HTR-8/SVneo (cell line): ENCODE results near the gene MAP1B.
A peak's percentile ranks its signal among the peaks of the same experiment; 100 is the strongest.

Experiments used
- DNase-seq: peaks from one replicate; pipeline ENCODE4 v3.0.0; 2011; ENCODE audit warnings: low spot score, mixed read lengths; ENCODE audit not compliant: insufficient read length
- FAIRE-seq: peaks from 2 replicates; lab custom pipeline; 2011; peaks lifted over from hg19 to GRCh38; lab: Jason Lieb, UNC

Gene MAP1B

DNA sequence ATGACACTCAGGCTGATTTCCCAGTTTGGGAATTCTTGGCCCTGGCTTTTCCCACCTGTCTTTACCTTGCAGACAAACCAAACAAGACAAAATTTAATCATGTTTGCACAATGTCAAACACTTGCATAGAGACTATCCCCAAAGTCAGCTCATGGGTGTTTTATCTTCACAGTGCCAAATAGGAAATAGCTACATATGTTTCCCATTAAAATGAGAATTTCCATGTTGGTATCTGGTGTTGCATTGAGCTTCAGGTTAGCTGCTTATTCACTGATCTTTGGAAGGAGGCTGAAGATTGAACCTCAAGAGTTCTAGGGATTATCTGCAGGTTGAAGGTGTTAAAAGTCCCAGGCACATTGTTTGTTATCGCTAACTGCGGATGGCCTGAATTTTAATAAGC, 19.5 kb downstream of the MAP1B start:
- DNase-seq (no peak), FAIRE-seq (no peak)

GRCh38 chr5:72129725-72130124, 22.4 kb downstream of the MAP1B start:
- DNase-seq, result no peak
- no peak for FAIRE-seq

GRCh38 chr5:72130351-72130761, 23.1 kb downstream of the MAP1B start:
- DNase-seq (no peak), FAIRE-seq (no peak)

DNA sequence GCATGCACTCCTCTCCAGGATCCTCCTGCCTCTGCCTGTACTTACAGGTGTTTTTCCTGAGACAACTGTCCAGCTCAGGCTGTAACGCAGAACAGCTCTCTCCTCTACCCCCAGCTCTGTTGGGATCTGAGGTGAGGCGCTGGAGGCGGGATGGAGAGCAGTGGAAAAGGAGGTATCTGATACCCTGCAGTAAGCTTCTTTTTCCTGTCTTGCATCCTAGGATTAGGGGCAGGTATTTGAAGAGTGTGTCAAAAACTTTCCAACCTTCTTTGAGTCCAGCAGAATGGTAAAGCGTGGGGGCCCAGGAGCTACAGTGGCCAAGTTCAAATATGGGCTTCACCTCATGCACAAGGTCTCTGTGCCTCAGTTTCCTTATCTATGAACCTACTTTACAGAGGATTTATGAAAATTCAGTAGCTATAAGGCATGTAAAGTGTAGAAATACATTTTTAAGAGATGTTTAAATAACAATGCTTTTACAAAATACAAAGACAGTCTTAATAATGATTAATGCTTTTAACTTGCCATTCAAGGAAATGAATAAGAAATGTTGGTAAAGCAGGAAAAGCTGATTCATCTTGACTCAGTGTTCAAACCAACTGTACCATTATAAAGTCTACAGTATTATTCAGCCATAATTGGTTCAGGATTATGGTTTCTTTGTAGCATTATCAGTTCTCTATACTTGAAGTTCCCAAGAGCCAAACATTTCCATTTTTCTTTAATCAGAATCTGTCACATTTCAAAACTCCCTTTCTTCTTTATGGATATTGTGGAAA, 26.1 kb downstream of the MAP1B start:
- no peak for DNase-seq
- no peak for FAIRE-seq

- DNase-seq, result no peak
- no peak for FAIRE-seq
These were observed 27.1 kb downstream of the MAP1B start for GRCh38 chr5:72134226-72134899.

- DNase-seq (no peak), FAIRE-seq (no peak)
These were observed 30.6 kb downstream of the MAP1B start for GRCh38 chr5:72137826-72138409.

- no peak for FAIRE-seq
- DNase-seq, result no peak
These were observed 31.8 kb downstream of the MAP1B start for GRCh38 chr5:72138943-72139521.

DNA sequence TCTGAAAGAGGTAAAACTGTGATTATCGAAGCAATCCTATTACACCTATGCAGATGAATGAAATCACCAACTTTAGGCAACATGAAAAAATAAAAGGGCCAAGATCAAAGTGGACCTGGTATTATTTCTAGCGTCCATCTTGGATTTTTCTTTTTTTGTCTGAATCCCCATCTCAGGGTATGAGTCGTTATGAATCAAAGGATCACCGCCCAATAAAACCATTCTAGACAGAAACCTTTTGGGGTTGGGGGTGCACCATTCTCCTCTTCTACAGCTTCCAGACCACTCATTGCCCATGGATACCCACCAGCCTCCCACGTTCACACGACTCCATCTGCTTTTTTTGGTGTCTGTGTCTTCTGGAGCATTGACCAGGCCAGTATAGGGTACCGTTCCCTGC, 33.4 kb downstream of the MAP1B start:
- DNase-seq (no peak), FAIRE-seq (no peak)

GRCh38 chr5:72141440-72142355, 34.4 kb downstream of the MAP1B start:
- DNase-seq (peak; percentile 41), FAIRE-seq (peak; percentile 60)

GRCh38 chr5:72144762-72145161, 37.5 kb downstream of the MAP1B start:
- no peak for DNase-seq
- FAIRE-seq, result no peak

DNA sequence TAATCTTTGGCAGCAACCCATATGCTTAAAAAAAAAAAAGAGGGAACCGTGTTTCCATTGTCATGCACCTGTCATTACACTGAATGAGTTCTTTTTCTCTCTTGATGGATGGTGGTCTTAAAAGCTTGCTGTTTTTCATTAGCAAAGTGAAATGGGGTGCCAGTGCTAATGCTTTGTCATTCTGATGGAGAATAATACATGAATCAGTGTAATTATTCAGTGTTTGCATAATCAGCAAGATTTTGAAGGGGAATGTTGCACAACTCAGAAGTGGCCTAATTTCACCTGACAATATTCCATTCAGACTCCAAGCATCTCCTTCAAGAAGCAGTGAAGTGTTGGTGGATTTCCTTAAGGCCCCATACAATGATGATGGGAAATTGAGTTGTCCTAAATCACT, 38.1 kb downstream of the MAP1B start:
- FAIRE-seq, result no peak
- DNase-seq, result no peak

- no peak for FAIRE-seq
These were observed 38.8 kb downstream of the MAP1B start for GRCh38 chr5:72146056-72146455.

DNA sequence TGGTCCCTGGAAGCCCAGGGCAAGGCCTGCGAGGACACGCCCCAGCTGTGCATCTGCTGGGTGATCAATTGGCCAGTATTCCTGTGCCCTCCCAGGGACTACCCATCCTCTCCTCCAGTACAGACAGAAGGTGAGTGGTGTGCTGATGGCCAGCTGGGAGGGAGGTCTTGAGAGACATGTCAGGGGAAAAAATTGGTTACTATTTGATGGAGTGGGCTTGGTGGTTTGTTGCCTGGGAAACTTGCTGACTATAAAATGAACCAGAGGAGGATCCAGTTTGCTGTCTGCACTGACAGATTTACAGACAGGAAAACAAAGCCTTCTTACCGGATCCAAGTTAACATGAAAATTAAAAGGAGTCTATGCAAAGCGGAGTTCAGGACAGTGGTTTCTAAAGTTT, 40.3 kb downstream of the MAP1B start:
- FAIRE-seq (no peak), DNase-seq (no peak)

More at GRCh38 chr5:72146056-72146455, 38.8 kb downstream of the MAP1B start:
- no peak for DNase-seq

- DNase-seq (no peak), FAIRE-seq (no peak)
These were observed 42.5 kb downstream of the MAP1B start for GRCh38 chr5:72149742-72150141.

GRCh38 chr5:72151169-72151568, 43.9 kb downstream of the MAP1B start:
- DNase-seq (no peak), FAIRE-seq (no peak)

- FAIRE-seq (no peak), DNase-seq (no peak)
These were observed 44.4 kb downstream of the MAP1B start for GRCh38 chr5:72151646-72152045.

DNA sequence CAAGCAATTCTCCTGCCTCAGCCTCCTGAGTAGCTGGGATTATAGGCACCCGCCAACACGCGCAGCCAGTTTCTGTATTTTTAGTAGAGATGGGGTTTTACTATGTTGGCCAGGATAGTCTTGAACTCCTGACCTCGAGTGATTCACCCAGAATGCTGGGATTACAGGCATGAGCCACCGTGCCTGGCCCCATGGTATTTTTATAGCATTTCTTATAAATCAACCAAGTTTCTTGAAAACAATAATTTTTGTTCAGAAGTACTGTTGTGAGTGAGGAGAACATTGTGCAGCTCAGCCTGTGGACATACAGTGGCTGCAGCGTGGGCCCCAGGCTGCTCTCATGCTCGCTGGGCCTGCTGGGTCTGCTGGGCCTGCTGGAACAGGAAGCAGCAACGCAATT, 45.3 kb downstream of the MAP1B start:
- DNase-seq (no peak), FAIRE-seq (no peak)

DNA sequence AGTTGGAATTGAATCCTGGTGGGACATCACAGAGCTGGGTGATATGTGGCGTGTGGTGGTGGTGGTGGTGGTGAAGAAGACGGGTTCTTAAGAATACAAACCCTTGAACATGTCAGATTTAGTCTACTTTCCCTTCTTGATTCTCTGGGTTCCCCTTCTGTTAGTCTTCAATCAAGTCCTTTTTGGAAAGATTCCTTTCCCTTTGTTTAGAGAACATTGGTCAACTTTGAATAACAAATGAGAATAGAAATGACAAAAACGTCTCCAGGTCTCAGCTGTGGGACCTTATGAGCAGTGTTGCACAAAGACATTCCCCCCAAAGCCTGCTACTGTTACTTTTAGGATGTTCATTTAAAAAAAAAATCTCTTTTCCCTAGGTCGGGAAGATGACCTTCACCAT, 46.3 kb downstream of the MAP1B start:
- DNase-seq, result no peak
- FAIRE-seq, result no peak

- DNase-seq, result no peak
- FAIRE-seq, result no peak
These were observed 46.9 kb downstream of the MAP1B start for GRCh38 chr5:72154076-72154756.
